ENCODE measurements around the gene BABAM1.

Gene BABAM1

GRCh38 chr19:17229890-17230289 lies 37.4 kb upstream of the BABAM1 start:
- TF ChIP-seq CTCF (IDR thresholded peaks at IDR 0.05; ENCODE audit: low read depth, low read length), result no peak
- DNase-seq (ENCODE audit: low read depth in 2 of 2), result no peak
- no peak overlapping the region for H3K4me3 ChIP-seq (replicated peaks in 1 of 2; ENCODE audit: low read depth in 2 of 2, low read length in 2 of 2)

- H3K4me3 ChIP-seq (replicated peaks in 1 of 2; ENCODE audit: low read depth in 2 of 2, low read length in 2 of 2), result no peak overlapping the region
- DNase-seq (ENCODE audit: low read depth in 2 of 2), result no peak
- no peak for TF ChIP-seq CTCF (IDR thresholded peaks at IDR 0.05; ENCODE audit: low read depth, low read length)
These were observed 35.0 kb upstream of the BABAM1 start for GRCh38 chr19:17232258-17232657.

- peak overlapping the region; percentile 44 to 66 for H3K4me3 ChIP-seq (replicated peaks in 1 of 2; ENCODE audit: low read depth in 2 of 2, low read length in 2 of 2)
- peak; percentile 49 to 54 for DNase-seq (ENCODE audit: low read depth in 2 of 2)
- no peak for TF ChIP-seq CTCF (IDR thresholded peaks at IDR 0.05; ENCODE audit: low read depth, low read length)
These were observed 32.3 kb upstream of the BABAM1 start for GRCh38 chr19:17234911-17235299.

GRCh38 chr19:17235300-17235970 lies 31.8 kb upstream of the BABAM1 start:
- peak overlapping the region; percentile 44 to 66 for H3K4me3 ChIP-seq (replicated peaks in 1 of 2; ENCODE audit: low read depth in 2 of 2, low read length in 2 of 2)
- peak; percentile 26 for TF ChIP-seq CTCF (IDR thresholded peaks at IDR 0.05; ENCODE audit: low read depth, low read length)
- peak; percentile 62 to 78 for DNase-seq (ENCODE audit: low read depth in 2 of 2)

- peak; percentile 41 to 48 for DNase-seq (ENCODE audit: low read depth in 2 of 2)
- TF ChIP-seq CTCF (IDR thresholded peaks at IDR 0.05; ENCODE audit: low read depth, low read length), result no peak
- H3K4me3 ChIP-seq (replicated peaks in 1 of 2; ENCODE audit: low read depth in 2 of 2, low read length in 2 of 2), result peak overlapping the region in 1 of 2 donors; percentile 66
These were observed 31.1 kb upstream of the BABAM1 start for GRCh38 chr19:17235971-17236777.

GRCh38 chr19:17236811-17237543 lies 30.3 kb upstream of the BABAM1 start:
- DNase-seq (ENCODE audit: low read depth in 2 of 2), result no peak
- TF ChIP-seq CTCF (IDR thresholded peaks at IDR 0.05; ENCODE audit: low read depth, low read length), result no peak
- no peak overlapping the region for H3K4me3 ChIP-seq (replicated peaks in 1 of 2; ENCODE audit: low read depth in 2 of 2, low read length in 2 of 2)

Measured in cardiac fibroblast (primary cell).